OCI-LY1 (cell line): Measurements from ENCODE around the gene ADORA2A.

Experiments used
- H2AFZ ChIP-seq: fragments of 200-600 bp; sonication (generic), shearing (Covaris generic); 2 replicates; pipeline ENCODE4 v1.6.0; 2014; ENCODE audit warnings: antibody characterized with exemption, mild to moderate bottlenecking, low read length
- H3F3A ChIP-seq: fragments of 200-600 bp; sonication (generic), shearing (Covaris generic); 2 replicates; pipeline ENCODE4 v1.6.0; 2014; ENCODE audit warnings: mild to moderate bottlenecking, antibody characterized with exemption, low read length, moderate library complexity; ENCODE audit not compliant: insufficient read depth
- H3K27ac ChIP-seq: fragments of 200-600 bp; sonication (generic); 2 replicates; pipeline ENCODE4 v1.5.1; 2014; ENCODE audit warnings: low read length, mixed run types, mild to moderate bottlenecking, low read depth; ENCODE audit not compliant: poor library complexity, severe bottlenecking
- H3K27me3 ChIP-seq: fragments of 200-600 bp; sonication (generic); 2 replicates; pipeline ENCODE4 v1.6.0; 2014; ENCODE audit warnings: antibody characterized with exemption, mild to moderate bottlenecking, low read length, moderate library complexity; ENCODE audit not compliant: insufficient read depth
- H3K36me3 ChIP-seq: fragments of 200-600 bp; sonication (generic); 2 replicates; pipeline ENCODE4 v1.6.1; 2014; ENCODE audit warnings: mild to moderate bottlenecking, antibody characterized with exemption, low read length, moderate library complexity, mixed read lengths; ENCODE audit not compliant: insufficient read depth
- H3K4me1 ChIP-seq: fragments of 200-600 bp; sonication (generic); 2 replicates; pipeline ENCODE4 v1.5.1; 2014; ENCODE audit warnings: mild to moderate bottlenecking, low read length, moderate library complexity; ENCODE audit not compliant: insufficient read depth, severe bottlenecking
- H3K4me2 ChIP-seq: fragments of 200-600 bp; sonication (generic), shearing (Covaris generic); 2 replicates; pipeline ENCODE4 v1.6.1; 2014; ENCODE audit warnings: low read length
- H3K4me3 ChIP-seq: fragments of 200-600 bp; sonication (generic); 2 replicates; pipeline ENCODE4 v1.5.1; 2014; ENCODE audit warnings: low read length, low read depth, mild to moderate bottlenecking, mixed read lengths; ENCODE audit not compliant: poor library complexity, severe bottlenecking
- H3K79me2 ChIP-seq: fragments of 200-600 bp; shearing (Covaris generic); 2 replicates; pipeline ENCODE4 v1.6.1; 2016; ENCODE audit warnings: mixed run types, low read length, mixed read lengths; ENCODE audit not compliant: insufficient read depth
- H3K9ac ChIP-seq: fragments of 200-600 bp; sonication (generic), shearing (Covaris generic); 2 replicates; pipeline ENCODE4 v1.6.1; 2014; ENCODE audit warnings: mild to moderate bottlenecking, low read length, mixed read lengths
- H3K9me2 ChIP-seq: fragments of 200-600 bp; sonication (generic), shearing (Covaris generic); 2 replicates; pipeline ENCODE4 v1.6.1; 2014; ENCODE audit warnings: low read depth, mild to moderate bottlenecking, low read length, mixed read lengths
- H3K9me3 ChIP-seq: fragments of 200-600 bp; shearing (Covaris generic); 2 replicates; pipeline ENCODE4 v1.6.1; 2014; ENCODE audit warnings: low read length, mixed read lengths
- H4K20me1 ChIP-seq: fragments of 200-600 bp; sonication (generic), shearing (Covaris generic); 2 replicates; pipeline ENCODE4 v1.6.0; 2016; ENCODE audit warnings: mild to moderate bottlenecking, low read length; ENCODE audit not compliant: insufficient read depth
- CTCF ChIP-seq: fragments of 200-600 bp; sonication (generic), shearing (Covaris generic); IDR thresholded peaks from 2 replicates; pipeline ENCODE4 v1.5.1; 2017; ENCODE audit warnings: mild to moderate bottlenecking, antibody characterized with exemption, low read length, moderate library complexity, mixed read lengths
- EZH2 ChIP-seq: fragments of 200-600 bp; sonication (generic), shearing (Covaris generic); IDR thresholded peaks from 2 replicates; pipeline ENCODE4 v1.8.0; 2017; ENCODE audit warnings: borderline replicate concordance, mixed run types, mild to moderate bottlenecking, antibody characterized with exemption, low read length, moderate library complexity, mixed read lengths

The ADORA2A gene

GRCh38 chr22:24440270-24440717 is 12.9 kb downstream of the ADORA2A start:
- no peak overlapping the region for H2AFZ ChIP-seq
- no peaks in the 10 kb centered on the region for H3K27me3 ChIP-seq
- peaks cover 32% of the 10 kb centered on the region for H3K4me1 ChIP-seq
- no peak overlapping the region for H3K4me2 ChIP-seq
- H3K27ac ChIP-seq = no peak overlapping the region
- H3K9me2 ChIP-seq = no peaks in the 10 kb centered on the region
- H3K36me3 ChIP-seq = peaks cover 51% of the 10 kb centered on the region; the same call in 1 of the 2 replicates
- H3K79me2 ChIP-seq = no peaks in the 10 kb centered on the region
- no peaks in the 10 kb centered on the region for H4K20me1 ChIP-seq
- TF ChIP-seq EZH2 (no peak), CTCF (no peak)
- no peak overlapping the region for H3K4me3 ChIP-seq
- 0 out of 2 replicates have a peak, but pooled peaks cover 3% of the 10 kb centered on the region for H3F3A ChIP-seq
- H3K9me3 ChIP-seq = no peaks in the 10 kb centered on the region
- no peak overlapping the region for H3K9ac ChIP-seq

GRCh38 chr22:24440718-24441405 is 13.5 kb downstream of the ADORA2A start:
- Histone ChIP-seq H3K9me3 (no peaks in the 10 kb centered on the region), H3K4me1 (peaks cover 27% of the 10 kb centered on the region), H3K9me2 (no peaks in the 10 kb centered on the region), H3K27ac (no peak overlapping the region), H3K9ac (no peak overlapping the region), H3K4me2 (no peak overlapping the region), H4K20me1 (no peaks in the 10 kb centered on the region), H3F3A (no peaks in the 10 kb centered on the region), H3K4me3 (no peak overlapping the region), H3K79me2 (no peaks in the 10 kb centered on the region), H3K27me3 (no peaks in the 10 kb centered on the region), H3K36me3 (peaks cover 51% of the 10 kb centered on the region; the same call in 1 of the 2 replicates), H2AFZ (no peak overlapping the region)
- TF ChIP-seq EZH2 = no peak
- no peak for TF ChIP-seq CTCF

- H2AFZ ChIP-seq = no peak overlapping the region
- peaks cover 51% of the 10 kb centered on the region; the same call in 1 of the 2 replicates for H3K36me3 ChIP-seq
- no peak overlapping the region for H3K4me2 ChIP-seq
- H4K20me1 ChIP-seq = no peaks in the 10 kb centered on the region
- H3K79me2 ChIP-seq = no peaks in the 10 kb centered on the region
- no peaks in the 10 kb centered on the region for H3K9me2 ChIP-seq
- H3K27me3 ChIP-seq = no peaks in the 10 kb centered on the region
- H3K27ac ChIP-seq = no peak overlapping the region
- no peaks in the 10 kb centered on the region for H3K9me3 ChIP-seq
- TF ChIP-seq CTCF (no peak), EZH2 (no peak)
- H3K9ac ChIP-seq = no peak overlapping the region
- no peaks in the 10 kb centered on the region for H3F3A ChIP-seq
- H3K4me1 ChIP-seq = peaks cover 18% of the 10 kb centered on the region
- no peak overlapping the region for H3K4me3 ChIP-seq
Measured at GRCh38 chr22:24441406-24442351, 14.3 kb downstream of the ADORA2A start.
